Neural cell (in vitro differentiated cells): ENCODE measurements around the gene PLCL1. TPM values are rescaled to one million over a fixed set of nuclear protein-coding genes. Genes with fewer than 3 reads are reported as not detected.

Experiments
- H2AFZ ChIP-seq: fragments of 200-600, 300-800 bp; sonication (generic), shearing (Covaris generic); 2 replicates; pipeline ENCODE4 v1.6.0; 2014; ENCODE audit warnings: low read depth, mild to moderate bottlenecking, antibody characterized with exemption, low read length, moderate library complexity
- H3F3A ChIP-seq: fragments of 200-600 bp; shearing (Covaris generic); 2 replicates; pipeline ENCODE4 v1.6.1; 2016; ENCODE audit warnings: mild to moderate bottlenecking, moderate library complexity, mixed read lengths, antibody characterized with exemption, low read length; ENCODE audit not compliant: insufficient read depth, poor library complexity, severe bottlenecking
- H3K27ac ChIP-seq: fragments of 200-600, 300-800 bp; sonication (generic), shearing (Covaris generic); 2 replicates; pipeline ENCODE4 v1.5.1; 2014; ENCODE audit warnings: mild to moderate bottlenecking, low read length, moderate library complexity
- H3K27me3 ChIP-seq: fragments of 300-800, 200-600 bp; sonication (generic), shearing (Covaris generic); 2 replicates; pipeline ENCODE4 v1.6.0; 2014; ENCODE audit warnings: mild to moderate bottlenecking, low read depth, low read length, moderate library complexity; ENCODE audit not compliant: insufficient read depth
- H3K36me3 ChIP-seq: fragments of 300-800, 200-600 bp; sonication (generic), shearing (Covaris generic); 2 replicates; pipeline ENCODE4 v1.5.1; 2014; ENCODE audit warnings: mild to moderate bottlenecking, antibody characterized with exemption, low read length, moderate library complexity; ENCODE audit not compliant: insufficient read depth
- H3K4me2 ChIP-seq: fragments of 300-800, 200-600 bp; sonication (generic), shearing (Covaris generic); 2 replicates; pipeline ENCODE4 v1.6.0; 2014; ENCODE audit warnings: mild to moderate bottlenecking, low read length
- H3K4me3 ChIP-seq: fragments of 300-800, 200-600 bp; sonication (generic), shearing (Covaris generic); 2 replicates; pipeline ENCODE4 v1.5.1; 2014; ENCODE audit warnings: mild to moderate bottlenecking, low read length, moderate library complexity
- H3K79me2 ChIP-seq: fragments of 200-600 bp; shearing (Covaris generic); replicated peaks from 2 replicates; pipeline ENCODE4 v1.6.0; 2014; ENCODE audit warnings: mild to moderate bottlenecking, low read length, moderate library complexity; ENCODE audit not compliant: insufficient read depth
- H3K9ac ChIP-seq: fragments of 300-800, 200-600 bp; sonication (generic), shearing (Covaris generic); 2 replicates; pipeline ENCODE4 v1.6.1; 2016; ENCODE audit warnings: mild to moderate bottlenecking, low read length, mixed read lengths
- H3K9me2 ChIP-seq: fragments of 200-600 bp; shearing (Covaris generic); 2 replicates; pipeline ENCODE4 v1.6.1; 2016; ENCODE audit warnings: mild to moderate bottlenecking, low read length, mixed read lengths; ENCODE audit not compliant: insufficient read depth
- H3K9me3 ChIP-seq: fragments of 200-600, 300-800 bp; sonication (generic), shearing (Covaris generic); 2 replicates; pipeline ENCODE4 v1.6.1; 2016; ENCODE audit warnings: mild to moderate bottlenecking, mixed run types, low read length, moderate library complexity, mixed read lengths
- H4K20me1 ChIP-seq: fragments of 200-600 bp; shearing (Covaris generic); 2 replicates; pipeline ENCODE4 v1.6.1; 2016; ENCODE audit warnings: mild to moderate bottlenecking, mixed run types; ENCODE audit not compliant: insufficient read depth
- CTCF ChIP-seq: fragments of 450-650 bp; IDR thresholded peaks from 2 replicates; pipeline ENCODE4 v1.5.1; 2014; ENCODE audit warnings: antibody characterized with exemption, mild to moderate bottlenecking, moderate library complexity; ENCODE audit not compliant: poor library complexity, severe bottlenecking
- EP300 ChIP-seq: fragments of 450-650 bp; conservative IDR thresholded peaks from 2 replicates; pipeline ENCODE4 v1.6.1; 2014; ENCODE audit warnings: antibody characterized with exemption, mild to moderate bottlenecking, moderate library complexity; ENCODE audit not compliant: poor library complexity, severe bottlenecking
- EZH2 ChIP-seq: fragments of 200-600, 300-800 bp; shearing (Covaris generic), sonication (generic); IDR thresholded peaks from 2 replicates; pipeline ENCODE4 v1.6.1; 2014; ENCODE audit warnings: antibody characterized with exemption, low read length, borderline replicate concordance, mild to moderate bottlenecking; ENCODE audit not compliant: insufficient read depth, poor library complexity, severe bottlenecking
- MXI1 ChIP-seq: fragments of 450-650 bp; conservative IDR thresholded peaks from 2 replicates; pipeline ENCODE4 v1.6.1; 2014; ENCODE audit warnings: antibody characterized with exemption, mild to moderate bottlenecking; ENCODE audit not compliant: poor library complexity, severe bottlenecking
- POLR2AphosphoS5 ChIP-seq: IDR thresholded peaks from 2 replicates; pipeline ENCODE4 v1.6.1; 2012
- RAD21 ChIP-seq: fragments of 450-650 bp; conservative IDR thresholded peaks from 2 replicates; pipeline ENCODE4 v1.6.1; 2014; ENCODE audit warnings: antibody characterized with exemption, mild to moderate bottlenecking, moderate library complexity
- REST ChIP-seq: IDR thresholded peaks from 2 replicates; pipeline ENCODE4 v1.6.1; 2012; ENCODE audit warnings: borderline replicate concordance
- SMC3 ChIP-seq: fragments of 450-650 bp; conservative IDR thresholded peaks from 2 replicates; pipeline ENCODE4 v1.6.1; 2014; ENCODE audit warnings: antibody characterized with exemption, mild to moderate bottlenecking, moderate library complexity; ENCODE audit not compliant: poor library complexity
- TAF1 ChIP-seq: IDR thresholded peaks from 2 replicates; pipeline ENCODE4 v1.6.1; 2012; ENCODE audit warnings: low read depth
- polyA plus RNA-seq: library from polyadenylated mRNA; depleted of rRNA; stranded (reverse); fragments of >200 nt; gene quantifications from 2 replicates; pipeline ENCODE4 v1.2.3, GENCODE V29; 2014

Gene PLCL1
- polyA plus RNA-seq, 1 donor from 2014 or later, result 6.8 TPM

GRCh38 chr2:197908156-197908555 lies 103.8 kb downstream of the PLCL1 start:
- Histone ChIP-seq H3K27me3 (no peaks in the 10 kb centered on the region), H3K4me3 (no peak overlapping the region), H2AFZ (no peak overlapping the region), H3K27ac (no peak overlapping the region), H3K4me2 (no peak overlapping the region), H3K9me2 (no peaks in the 10 kb centered on the region), H3K9ac (no peak overlapping the region), H3K79me2 (no peaks in the 10 kb centered on the region), H4K20me1 (no peaks in the 10 kb centered on the region), H3K9me3 (no peaks in the 10 kb centered on the region), H3F3A (no peaks in the 10 kb centered on the region), H3K36me3 (no peaks in the 10 kb centered on the region)
- TF ChIP-seq TAF1, result no peak
- no peak for TF ChIP-seq POLR2AphosphoS5
- TF ChIP-seq CTCF, result no peak
- TF ChIP-seq EZH2, result no peak
- no peak for TF ChIP-seq REST
- TF ChIP-seq MXI1, result no peak
- TF ChIP-seq SMC3, result no peak
- TF ChIP-seq EP300, result no peak
- no peak for TF ChIP-seq RAD21

GRCh38 chr2:197908990-197909776 lies 104.8 kb downstream of the PLCL1 start:
- no peak overlapping the region for H3K4me2 ChIP-seq

More at GRCh38 chr2:197908990-197909776, 104.8 kb downstream of the PLCL1 start:
- no peaks in the 10 kb centered on the region for H4K20me1 ChIP-seq
- H3K79me2 ChIP-seq, result no peaks in the 10 kb centered on the region
- no peaks in the 10 kb centered on the region for H3F3A ChIP-seq
- H3K4me3 ChIP-seq, result no peak overlapping the region
- H3K27me3 ChIP-seq, result no peaks in the 10 kb centered on the region
- TF ChIP-seq TAF1 (no peak), REST (no peak), RAD21 (no peak), SMC3 (no peak), EP300 (no peak), MXI1 (no peak), CTCF (no peak)
- no peak overlapping the region for H3K27ac ChIP-seq
- no peaks in the 10 kb centered on the region for H3K36me3 ChIP-seq
- no peaks in the 10 kb centered on the region for H3K9me2 ChIP-seq
- no peak overlapping the region for H2AFZ ChIP-seq
- H3K9ac ChIP-seq, result no peak overlapping the region
- no peaks in the 10 kb centered on the region for H3K9me3 ChIP-seq
